ENCODE results near the gene IL5.
"Not testable (repeated sequence)": the region's sequence is repeated elsewhere in the genome, so short reads cannot be mapped to it uniquely, and the experiment has no call there.

Gene IL5

GRCh38 chr5:132528866-132529634, 14.3 kb downstream of the IL5 start:
- no peak for DNase-seq (ENCODE audit: low spot score)
- H3K27ac ChIP-seq, result no peak overlapping the region
- no peak for TF ChIP-seq CTCF (IDR thresholded peaks at IDR 0.05)
- H3K4me3 ChIP-seq, result no peak overlapping the region

GRCh38 chr5:132528021-132528420, 15.3 kb downstream of the IL5 start:
- TF ChIP-seq CTCF (IDR thresholded peaks at IDR 0.05), result no peak
- no peak overlapping the region for H3K4me3 ChIP-seq
- H3K27ac ChIP-seq, result no peak overlapping the region
- DNase-seq (ENCODE audit: low spot score), result no peak

- Histone ChIP-seq H3K4me3 (no peak overlapping the region), H3K27ac (no peak overlapping the region)
- no peak for TF ChIP-seq CTCF (IDR thresholded peaks at IDR 0.05)
- no peak for DNase-seq (ENCODE audit: low spot score)
Observed at GRCh38 chr5:132526974-132527564, 16.3 kb downstream of the IL5 start.

- no peak for DNase-seq (ENCODE audit: low spot score)
- Histone ChIP-seq H3K4me3 (no peak overlapping the region), H3K27ac (no peak overlapping the region)
- peak; percentile 82 for TF ChIP-seq CTCF (IDR thresholded peaks at IDR 0.05)
Observed at GRCh38 chr5:132526290-132526973, 16.9 kb downstream of the IL5 start.

GRCh38 chr5:132525299-132525724, 18.0 kb downstream of the IL5 start:
- TF ChIP-seq CTCF (IDR thresholded peaks at IDR 0.05), result no peak

GRCh38 chr5:132524877-132525276, 18.4 kb downstream of the IL5 start:
- DNase-seq (ENCODE audit: low spot score); H3K4me3 ChIP-seq; H3K27ac ChIP-seq: not testable (repeated sequence)

More at GRCh38 chr5:132525299-132525724, 18.0 kb downstream of the IL5 start:
- no peak overlapping the region for H3K4me3 ChIP-seq
- no peak for DNase-seq (ENCODE audit: low spot score)
- no peak overlapping the region for H3K27ac ChIP-seq

GRCh38 chr5:132522067-132522466, 21.3 kb downstream of the IL5 start:
- not testable (repeated sequence) for DNase-seq (ENCODE audit: low spot score); H3K27ac ChIP-seq; H3K4me3 ChIP-seq

- H3K27ac ChIP-seq; DNase-seq (ENCODE audit: low spot score); H3K4me3 ChIP-seq: not testable (repeated sequence)
Observed at GRCh38 chr5:132513618-132514336, 29.5 kb downstream of the IL5 start.

All from coronary artery (tissue), 2 donors.